Neural progenitor cell (in vitro differentiated cells): Measurements from ENCODE around the gene IPO4. TPM values are rescaled to one million over a fixed set of nuclear protein-coding genes. Genes with fewer than 3 reads are reported as not detected.

Experiments
- DNase-seq: peaks from one replicate; pipeline ENCODE4 v3.0.0-alpha.2; 2016; ENCODE audit warnings: low spot score
- H2AFZ ChIP-seq: fragments of 200-600 bp; sonication (generic); replicated peaks from 2 replicates; pipeline ENCODE4 v1.6.1; 2016; ENCODE audit warnings: antibody characterized with exemption
- H3F3A ChIP-seq: fragments of 200-600 bp; sonication (generic); 2 replicates; pipeline ENCODE4 v1.6.1; 2016; ENCODE audit warnings: antibody characterized with exemption, low read depth
- H3K27ac ChIP-seq: fragments of 200-600 bp; sonication (generic); 2 replicates; pipeline ENCODE4 v1.5.1; 2016; ENCODE audit warnings: mild to moderate bottlenecking
- H3K27me3 ChIP-seq: fragments of 200-600 bp; sonication (generic); 2 replicates; pipeline ENCODE4 v1.6.1; 2016; ENCODE audit warnings: mild to moderate bottlenecking, moderate library complexity
- H3K36me3 ChIP-seq: fragments of 200-600 bp; sonication (generic); 2 replicates; pipeline ENCODE4 v1.5.1; 2016
- H3K4me1 ChIP-seq: fragments of 200-600 bp; sonication (generic); 2 replicates; pipeline ENCODE4 v1.6.1; 2016; ENCODE audit warnings: mixed run types
- H3K4me2 ChIP-seq: fragments of 200-600 bp; sonication (generic); 2 replicates; pipeline ENCODE4 v1.6.1; 2016
- H3K4me3 ChIP-seq: fragments of 200-600 bp; sonication (generic); 2 replicates; pipeline ENCODE4 v1.5.1; 2016
- H3K79me2 ChIP-seq: fragments of 200-600 bp; sonication (generic); 2 replicates; pipeline ENCODE4 v1.6.1; 2016; ENCODE audit warnings: low read depth
- H3K9ac ChIP-seq: fragments of 200-600 bp; sonication (generic); 2 replicates; pipeline ENCODE4 v1.6.1; 2016
- H3K9me3 ChIP-seq: fragments of 200-600 bp; sonication (generic); 2 replicates; pipeline ENCODE4 v1.5.1; 2016; ENCODE audit warnings: low read depth
- H4K20me1 ChIP-seq: fragments of 200-600 bp; sonication (generic); 2 replicates; pipeline ENCODE4 v1.6.1; 2016; ENCODE audit warnings: low read depth
- H3K27ac Mint-ChIP-seq: 3 replicates; pipeline ENCODE4 v1.8.0; 2021; ENCODE audit warnings: mixed read lengths
- H3K27me3 Mint-ChIP-seq: 2 replicates; pipeline ENCODE4 v1.8.0; 2022; ENCODE audit warnings: low read depth, mild to moderate bottlenecking, inconsistent platforms, moderate library complexity, mixed read lengths; ENCODE audit not compliant: insufficient read depth
- H3K36me3 Mint-ChIP-seq: 3 replicates; pipeline ENCODE4 v1.8.0; 2021; ENCODE audit warnings: mixed read lengths
- H3K4me1 Mint-ChIP-seq: 3 replicates; pipeline ENCODE4 v1.8.0; 2021; ENCODE audit warnings: mixed read lengths
- H3K4me3 Mint-ChIP-seq: 3 replicates; pipeline ENCODE4 v1.8.0; 2021; ENCODE audit warnings: mild to moderate bottlenecking, moderate library complexity, mixed read lengths
- H3K9me3 Mint-ChIP-seq: 3 replicates; pipeline ENCODE4 v1.8.0; 2020; ENCODE audit warnings: mixed read lengths
- EZH2 ChIP-seq: fragments of 200-600 bp; sonication (generic); IDR thresholded peaks from 2 replicates; pipeline ENCODE4 v1.6.1; 2017; ENCODE audit warnings: antibody characterized with exemption, mild to moderate bottlenecking, moderate library complexity
- EZH2phosphoT487 ChIP-seq: fragments of 200-600 bp; sonication (generic); IDR thresholded peaks from 2 replicates; pipeline ENCODE4 v1.6.1; 2017; ENCODE audit warnings: antibody characterized with exemption
- total RNA-seq: library from RNA; depleted of rRNA; stranded (reverse); fragments of >200 nt; gene quantifications from 2 replicates; pipeline ENCODE4 v1.2.3, GENCODE V29; 2015; ENCODE audit warnings: low replicate concordance
- TF ChIP-seq, protein P1 (sequence below): fragments of 200-600 bp; sonication (generic); IDR thresholded peaks from 2 replicates; pipeline ENCODE4 v1.5.1; 2017; ENCODE audit warnings: antibody characterized with exemption, mild to moderate bottlenecking

Gene IPO4
- total RNA-seq, 1 donor from 2014 or later: 15.9 TPM

DNA sequence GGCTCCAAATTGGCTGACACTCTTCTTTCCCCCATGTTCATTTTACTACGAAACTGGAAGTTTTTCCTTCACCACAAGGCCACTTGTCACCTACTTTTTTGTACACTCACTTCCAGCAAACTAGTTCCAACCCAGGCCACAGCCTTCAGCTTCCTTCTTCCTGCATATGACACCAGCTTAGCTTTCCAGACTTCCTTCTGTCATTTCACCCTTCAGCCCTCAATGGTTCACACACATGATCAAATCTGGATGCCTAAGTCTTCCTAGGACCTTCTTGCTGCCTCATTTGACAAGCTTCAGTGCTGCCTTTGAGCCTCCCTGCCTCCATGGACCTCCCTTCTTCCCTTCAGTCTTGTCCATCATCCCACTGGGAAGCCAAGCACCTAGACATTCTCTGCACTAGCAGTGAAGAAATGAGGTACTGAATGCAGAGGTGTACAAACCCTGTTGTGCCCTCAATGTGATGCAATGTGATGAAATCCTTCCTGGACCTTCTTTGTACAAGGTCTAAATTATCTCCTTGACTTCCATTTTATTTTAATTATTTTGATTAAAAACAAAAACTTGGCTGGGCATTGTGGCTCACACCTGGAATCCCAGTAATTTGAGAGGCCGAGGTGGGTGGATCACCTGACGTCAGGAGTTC, 21.0 kb downstream of the IPO4 start:
- Histone ChIP-seq H3K9ac (no peak overlapping the region), H3K9me3 (no peaks in the 10 kb centered on the region), H3K27me3 (no peaks in the 10 kb centered on the region), H3K4me3 (no peak overlapping the region), H3K4me2 (no peak overlapping the region), H2AFZ (no peak overlapping the region), H3K79me2 (peaks cover 6% of the 10 kb centered on the region), H3K36me3 (no peaks in the 10 kb centered on the region), H4K20me1 (no peaks in the 10 kb centered on the region), H3F3A (peaks cover 19% of the 10 kb centered on the region), H3K4me1 (no peaks in the 10 kb centered on the region), H3K27ac (no peak overlapping the region)
- Mint-ChIP-seq H3K9me3 (no peaks in the 10 kb centered on the region), H3K4me1 (peaks cover 4% of the 10 kb centered on the region), H3K27me3 (peaks cover 8% of the 10 kb centered on the region), H3K4me3 (no peak overlapping the region), H3K27ac (peak overlapping the region; percentile 57), H3K36me3 (peaks cover 3% of the 10 kb centered on the region)
- DNase-seq: no peak
- TF ChIP-seq EZH2phosphoT487: no peak
- TF ChIP-seq, protein P1, sequence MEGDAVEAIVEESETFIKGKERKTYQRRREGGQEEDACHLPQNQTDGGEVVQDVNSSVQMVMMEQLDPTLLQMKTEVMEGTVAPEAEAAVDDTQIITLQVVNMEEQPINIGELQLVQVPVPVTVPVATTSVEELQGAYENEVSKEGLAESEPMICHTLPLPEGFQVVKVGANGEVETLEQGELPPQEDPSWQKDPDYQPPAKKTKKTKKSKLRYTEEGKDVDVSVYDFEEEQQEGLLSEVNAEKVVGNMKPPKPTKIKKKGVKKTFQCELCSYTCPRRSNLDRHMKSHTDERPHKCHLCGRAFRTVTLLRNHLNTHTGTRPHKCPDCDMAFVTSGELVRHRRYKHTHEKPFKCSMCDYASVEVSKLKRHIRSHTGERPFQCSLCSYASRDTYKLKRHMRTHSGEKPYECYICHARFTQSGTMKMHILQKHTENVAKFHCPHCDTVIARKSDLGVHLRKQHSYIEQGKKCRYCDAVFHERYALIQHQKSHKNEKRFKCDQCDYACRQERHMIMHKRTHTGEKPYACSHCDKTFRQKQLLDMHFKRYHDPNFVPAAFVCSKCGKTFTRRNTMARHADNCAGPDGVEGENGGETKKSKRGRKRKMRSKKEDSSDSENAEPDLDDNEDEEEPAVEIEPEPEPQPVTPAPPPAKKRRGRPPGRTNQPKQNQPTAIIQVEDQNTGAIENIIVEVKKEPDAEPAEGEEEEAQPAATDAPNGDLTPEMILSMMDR: no peak
- no peak for TF ChIP-seq EZH2

DNA sequence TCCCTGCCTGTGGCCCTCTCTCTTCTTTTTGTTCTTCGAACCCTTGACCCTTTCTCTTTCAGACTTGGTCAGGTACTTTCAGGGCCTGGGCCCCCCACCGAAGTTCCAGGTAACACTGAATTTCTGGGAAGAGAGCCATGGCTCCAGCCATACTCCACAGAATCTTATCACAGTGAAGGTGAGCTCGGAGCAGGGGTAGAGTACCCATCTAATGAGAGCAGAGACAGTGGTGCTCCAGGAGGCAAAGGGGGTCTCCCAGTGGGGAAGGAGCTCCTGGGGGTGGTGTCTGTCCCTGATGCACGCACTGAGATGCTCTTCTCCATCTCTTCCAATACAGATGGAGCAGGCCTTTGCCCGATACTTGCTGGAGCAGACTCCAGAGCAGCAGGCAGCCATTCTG, 22.8 kb downstream of the IPO4 start:
- H3K9me3 ChIP-seq: no peaks in the 10 kb centered on the region
- TF ChIP-seq EZH2phosphoT487 (no peak), EZH2 (no peak)
- TF ChIP-seq, protein P1: no peak
- H3K27ac ChIP-seq: no peak overlapping the region
- no peak overlapping the region for H2AFZ ChIP-seq
- Mint-ChIP-seq H3K4me3 (no peak overlapping the region), H3K27ac (no peak overlapping the region), H3K9me3 (no peaks in the 10 kb centered on the region), H3K4me1 (peaks cover 11% of the 10 kb centered on the region), H3K36me3 (peaks cover 3% of the 10 kb centered on the region), H3K27me3 (peaks cover 3% of the 10 kb centered on the region)
- H3K4me2 ChIP-seq: no peak overlapping the region
- no peak overlapping the region for H3K9ac ChIP-seq
- H3K4me3 ChIP-seq: no peak overlapping the region
- H3F3A ChIP-seq: peaks cover 8% of the 10 kb centered on the region
- H3K79me2 ChIP-seq: no peaks in the 10 kb centered on the region
- DNase-seq: no peak
- H3K4me1 ChIP-seq: no peaks in the 10 kb centered on the region
- H3K27me3 ChIP-seq: no peaks in the 10 kb centered on the region
- no peaks in the 10 kb centered on the region for H3K36me3 ChIP-seq
- H4K20me1 ChIP-seq: peaks cover under 1% of the 10 kb centered on the region

DNA sequence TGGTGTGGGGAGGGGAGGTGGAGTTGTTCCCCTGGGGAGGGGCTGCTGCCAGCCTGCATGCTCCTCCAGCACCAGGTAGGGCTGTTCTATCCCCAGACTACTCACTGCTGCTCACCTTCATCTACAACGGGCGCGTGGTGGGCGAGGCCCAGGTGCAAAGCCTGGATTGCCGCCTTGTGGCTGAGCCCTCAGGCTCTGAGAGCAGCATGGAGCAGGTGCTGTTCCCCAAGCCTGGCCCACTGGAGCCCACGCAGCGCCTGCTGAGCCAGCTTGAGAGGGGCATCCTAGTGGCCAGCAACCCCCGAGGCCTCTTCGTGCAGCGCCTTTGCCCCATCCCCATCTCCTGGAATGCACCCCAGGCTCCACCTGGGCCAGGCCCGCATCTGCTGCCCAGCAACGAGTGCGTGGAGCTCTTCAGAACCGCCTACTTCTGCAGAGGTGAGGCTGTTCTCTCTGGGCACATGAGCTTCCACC, 24.1 kb downstream of the IPO4 start:
- Mint-ChIP-seq H3K4me3 (no peak overlapping the region), H3K4me1 (peaks cover 12% of the 10 kb centered on the region), H3K36me3 (peaks cover 6% of the 10 kb centered on the region), H3K27ac (no peak overlapping the region), H3K27me3 (peaks cover 2% of the 10 kb centered on the region), H3K9me3 (no peaks in the 10 kb centered on the region)
- Histone ChIP-seq H2AFZ (no peak overlapping the region), H3K4me1 (no peaks in the 10 kb centered on the region), H3K79me2 (no peaks in the 10 kb centered on the region), H3K9me3 (no peaks in the 10 kb centered on the region), H3K9ac (no peak overlapping the region), H3K36me3 (no peaks in the 10 kb centered on the region), H3K27ac (no peak overlapping the region), H3K4me2 (no peak overlapping the region), H4K20me1 (peaks cover 5% of the 10 kb centered on the region), H3K4me3 (no peak overlapping the region), H3K27me3 (no peaks in the 10 kb centered on the region), H3F3A (peaks cover 8% of the 10 kb centered on the region)
- DNase-seq: no peak
- TF ChIP-seq EZH2phosphoT487: no peak

DNA sequence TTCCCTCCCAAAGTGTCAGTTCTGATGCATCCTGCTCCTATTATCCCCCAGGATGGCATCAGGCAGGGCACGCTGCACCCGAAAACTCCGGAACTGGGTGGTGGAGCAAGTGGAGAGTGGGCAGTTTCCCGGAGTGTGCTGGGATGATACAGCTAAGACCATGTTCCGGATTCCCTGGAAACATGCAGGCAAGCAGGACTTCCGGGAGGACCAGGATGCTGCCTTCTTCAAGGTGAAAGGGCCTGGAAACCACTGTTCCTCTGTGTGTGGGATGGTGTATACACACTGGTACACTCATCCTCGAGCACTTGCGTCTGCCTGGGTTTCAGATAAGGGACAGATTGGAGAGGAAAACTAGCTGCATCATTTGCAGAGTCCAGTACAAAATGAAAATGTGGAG, 26.5 kb downstream of the IPO4 start:
- Histone ChIP-seq H2AFZ (no peak overlapping the region), H3K36me3 (no peaks in the 10 kb centered on the region), H3K27me3 (no peaks in the 10 kb centered on the region), H3K4me2 (no peak overlapping the region), H3K79me2 (no peaks in the 10 kb centered on the region), H3K4me1 (no peaks in the 10 kb centered on the region), H3K27ac (no peak overlapping the region), H3K9ac (no peak overlapping the region), H3K9me3 (no peaks in the 10 kb centered on the region), H3K4me3 (no peak overlapping the region), H4K20me1 (peaks cover 5% of the 10 kb centered on the region), H3F3A (peaks cover 8% of the 10 kb centered on the region)
- Mint-ChIP-seq H3K27me3 (peaks cover 2% of the 10 kb centered on the region), H3K4me3 (peak overlapping the region; percentile 85), H3K27ac (peak overlapping the region; percentile 95), H3K4me1 (peaks cover 12% of the 10 kb centered on the region), H3K36me3 (peaks cover 6% of the 10 kb centered on the region), H3K9me3 (no peaks in the 10 kb centered on the region)
- TF ChIP-seq, protein P1: no peak
- TF ChIP-seq EZH2: no peak
- TF ChIP-seq EZH2phosphoT487: no peak
- no peak for DNase-seq
